HepG2 (cell line): Measurements from ENCODE around the gene PHF10. TPM values are rescaled to one million over a fixed set of nuclear protein-coding genes. Genes with fewer than 3 reads are reported as not detected.

Experiments used
- AHR ChIP-seq: IDR thresholded peaks from 2 replicates; pipeline ENCODE4 v1.6.1; 2018; ENCODE audit warnings: missing genetic modification reagents, missing compliant biosample characterization
- ATF7 ChIP-seq, 2 experiments: fragments of 450-650 bp in 1 of 2; sonication (generic) in 1 of 2; formaldehyde crosslinking in 1 of 2; IDR thresholded peaks; 2 replicates each; pipeline versions ENCODE4 v1.4.0 to v1.6.1; 2016 to 2020; ENCODE audit warnings: antibody characterized with exemption in 1 of 2, mild to moderate bottlenecking in 1 of 2, missing genetic modification reagents in 1 of 2
- CREB3 ChIP-seq: sonication (generic); formaldehyde crosslinking; IDR thresholded peaks from 2 replicates; pipeline ENCODE4 v1.5.0; 2020; ENCODE audit warnings: missing genetic modification reagents
- FIP1L1 ChIP-seq: fragments of 200-400 bp; formaldehyde crosslinking; IDR thresholded peaks from 2 replicates; pipeline ENCODE4 v1.6.1; 2018; ENCODE audit warnings: low read depth, mild to moderate bottlenecking, low read length, moderate library complexity, borderline replicate concordance; ENCODE audit not compliant: insufficient read depth
- HNF4A ChIP-seq: sonication (generic); formaldehyde crosslinking; IDR thresholded peaks from 2 replicates; pipeline ENCODE4 v1.4.0; 2020; ENCODE audit warnings: missing genetic modification reagents
- IRX3 ChIP-seq: sonication (generic); formaldehyde crosslinking; IDR thresholded peaks from 2 replicates; pipeline ENCODE4 v1.8.1; 2023; ENCODE audit warnings: mild to moderate bottlenecking, low read depth, missing genetic modification reagents, borderline replicate concordance
- MYNN ChIP-seq: sonication (generic); formaldehyde crosslinking; IDR thresholded peaks from 2 replicates; pipeline ENCODE4 v1.4.0; 2020; ENCODE audit warnings: mild to moderate bottlenecking, low read depth, missing genetic modification reagents
- NR2C2 ChIP-seq: sonication (generic); formaldehyde crosslinking; IDR thresholded peaks from 2 replicates; pipeline ENCODE4 v1.4.0; 2020; ENCODE audit warnings: missing genetic modification reagents, mild to moderate bottlenecking, moderate library complexity, borderline replicate concordance
- POLR2AphosphoS2 ChIP-seq: IDR thresholded peaks from 2 replicates; pipeline ENCODE4 v1.6.1; 2011; ENCODE audit warnings: low read depth, low read length, improper control_type of control experiment
- RBM22 ChIP-seq: fragments of 200-400 bp; formaldehyde crosslinking; optimal IDR thresholded peaks from 2 replicates; pipeline ENCODE3; 2017; ENCODE audit warnings: mild to moderate bottlenecking, low read length, moderate library complexity
- RFX5 ChIP-seq: IDR thresholded peaks from 2 replicates; pipeline ENCODE4 v1.6.1; 2011; ENCODE audit warnings: low read depth, low read length, improper control_type of control experiment
- SMC3 ChIP-seq: IDR thresholded peaks from 2 replicates; pipeline ENCODE4 v1.6.1; 2011; ENCODE audit warnings: low read length, improper control_type of control experiment
- SOX6 ChIP-seq, 2 experiments: fragments of 450-650 bp in 1 of 2; sonication (generic) in 1 of 2; formaldehyde crosslinking in 1 of 2; IDR thresholded peaks; 2 replicates each; pipeline versions ENCODE4 v1.4.0 to v1.6.1; 2017 to 2020; ENCODE audit warnings: antibody characterized with exemption in 1 of 2, mild to moderate bottlenecking in 1 of 2, missing genetic modification reagents in 1 of 2
- SUZ12 ChIP-seq: fragments of 150-350 bp; IDR thresholded peaks from 2 replicates; pipeline ENCODE4 v1.6.1; 2014; ENCODE audit warnings: low read depth, low read length
- TSC22D2 ChIP-seq: sonication (generic); formaldehyde crosslinking; IDR thresholded peaks from 2 replicates; pipeline ENCODE4 v1.5.1; 2020; ENCODE audit warnings: missing genetic modification reagents, mild to moderate bottlenecking, borderline replicate concordance
- ZC3H13 ChIP-seq: sonication (generic); formaldehyde crosslinking; IDR thresholded peaks from 2 replicates; pipeline ENCODE4 v1.8.1; 2023; ENCODE audit warnings: mild to moderate bottlenecking, missing genetic modification reagents, moderate library complexity
- ZNF253 ChIP-seq: sonication (generic); formaldehyde crosslinking; IDR thresholded peaks from 2 replicates; pipeline ENCODE4 v1.8.0; 2022; ENCODE audit warnings: mild to moderate bottlenecking, missing genetic modification reagents, borderline replicate concordance
- ZNF44 ChIP-seq: sonication (generic); formaldehyde crosslinking; IDR thresholded peaks from 2 replicates; pipeline ENCODE4 v1.5.1; 2020; ENCODE audit warnings: mild to moderate bottlenecking, missing genetic modification reagents
- ZNF816 ChIP-seq: sonication (generic); formaldehyde crosslinking; IDR thresholded peaks from 2 replicates; pipeline ENCODE4 v1.8.0; 2022; ENCODE audit warnings: missing genetic modification reagents, mild to moderate bottlenecking, borderline replicate concordance
- polyA plus RNA-seq, 8 experiments: library from polyadenylated mRNA; depleted of rRNA in 3 of 8; stranded (reverse) in 7 of 8; unstranded in 1 of 8; fragments of >200 nt; fragmentation: Illumina TruSeq in 4 of 8; extraction: Trizol in 4 of 8; gene quantifications; 2 replicates each; pipeline versions ENCODE4 v1.2.1 to v1.2.3, GENCODE V29; 2011 to 2016; ENCODE audit warnings: low read depth in 4 of 8, missing spikeins in 1 of 8, mixed read lengths in 1 of 8; ENCODE audit not compliant: insufficient read depth in 1 of 8
- total RNA-seq, 5 experiments: library from RNA; depleted of rRNA; stranded (reverse); fragments of >200 nt; fragmentation: Illumina TruSeq; extraction: Trizol; gene quantifications; 2 replicates each; pipeline ENCODE4 v1.2.3, GENCODE V29; 2016; ENCODE audit warnings: low read depth in 1 of 5
- TF ChIP-seq, protein P1 (sequence below): sonication (generic); formaldehyde crosslinking; conservative IDR thresholded peaks from 2 replicates; pipeline ENCODE4 v1.4.0; 2020; ENCODE audit warnings: missing genetic modification reagents
- TF ChIP-seq, protein P2 (sequence below): sonication (generic); formaldehyde crosslinking; IDR thresholded peaks from 2 replicates; pipeline ENCODE4 v1.8.0; 2022; ENCODE audit warnings: mild to moderate bottlenecking, missing genetic modification reagents, borderline replicate concordance
- TF ChIP-seq, protein P3 (sequence below): IDR thresholded peaks from 2 replicates; pipeline ENCODE4 v1.6.1; 2016; ENCODE audit warnings: missing compliant biosample characterization, missing genetic modification reagents, borderline replicate concordance

Gene PHF10
- total and polyA plus RNA-seq, 2 of the 13 experiments (the other 11 are each of a cell fraction or from before 2014, with no cell fraction given): 42.1 to 84.1 TPM

GRCh38 chr6:169722362-169723199 lies 1.7 kb downstream of the PHF10 start (continued):
- TF ChIP-seq, protein P1, sequence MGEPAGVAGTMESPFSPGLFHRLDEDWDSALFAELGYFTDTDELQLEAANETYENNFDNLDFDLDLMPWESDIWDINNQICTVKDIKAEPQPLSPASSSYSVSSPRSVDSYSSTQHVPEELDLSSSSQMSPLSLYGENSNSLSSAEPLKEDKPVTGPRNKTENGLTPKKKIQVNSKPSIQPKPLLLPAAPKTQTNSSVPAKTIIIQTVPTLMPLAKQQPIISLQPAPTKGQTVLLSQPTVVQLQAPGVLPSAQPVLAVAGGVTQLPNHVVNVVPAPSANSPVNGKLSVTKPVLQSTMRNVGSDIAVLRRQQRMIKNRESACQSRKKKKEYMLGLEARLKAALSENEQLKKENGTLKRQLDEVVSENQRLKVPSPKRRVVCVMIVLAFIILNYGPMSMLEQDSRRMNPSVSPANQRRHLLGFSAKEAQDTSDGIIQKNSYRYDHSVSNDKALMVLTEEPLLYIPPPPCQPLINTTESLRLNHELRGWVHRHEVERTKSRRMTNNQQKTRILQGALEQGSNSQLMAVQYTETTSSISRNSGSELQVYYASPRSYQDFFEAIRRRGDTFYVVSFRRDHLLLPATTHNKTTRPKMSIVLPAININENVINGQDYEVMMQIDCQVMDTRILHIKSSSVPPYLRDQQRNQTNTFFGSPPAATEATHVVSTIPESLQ: no peak
- TF ChIP-seq IRX3 (CRISPR knock-in tag): no peak
- no peak for TF ChIP-seq ATF7 (IDR thresholded peaks at IDR 0.05)
- no peak for TF ChIP-seq ATF7 (CRISPR knock-in tag; IDR thresholded peaks at IDR 0.05)
- TF ChIP-seq, protein P2, sequence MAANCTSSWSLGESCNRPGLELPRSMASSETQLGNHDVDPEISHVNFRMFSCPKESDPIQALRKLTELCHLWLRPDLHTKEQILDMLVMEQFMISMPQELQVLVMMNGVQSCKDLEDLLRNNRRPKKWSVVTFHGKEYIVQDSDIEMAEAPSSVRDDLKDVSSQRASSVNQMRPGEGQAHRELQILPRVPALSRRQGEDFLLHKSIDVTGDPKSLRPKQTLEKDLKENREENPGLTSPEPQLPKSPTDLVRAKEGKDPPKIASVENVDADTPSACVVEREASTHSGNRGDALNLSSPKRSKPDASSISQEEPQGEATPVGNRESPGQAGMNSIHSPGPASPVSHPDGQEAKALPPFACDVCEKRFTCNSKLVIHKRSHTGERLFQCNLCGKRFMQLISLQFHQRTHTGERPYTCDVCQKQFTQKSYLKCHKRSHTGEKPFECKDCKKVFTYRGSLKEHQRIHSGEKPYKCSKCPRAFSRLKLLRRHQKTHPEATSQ (CRISPR knock-in tag): no peak
- no peak for TF ChIP-seq SMC3
- peak; percentile 8; the same call in 1 of the 2 replicates for TF ChIP-seq HNF4A (CRISPR knock-in tag)
- no peak for TF ChIP-seq SOX6 (IDR thresholded peaks at IDR 0.05)
- TF ChIP-seq SOX6 (CRISPR knock-in tag; IDR thresholded peaks at IDR 0.05): peak; percentile 44; the same call in 1 of the 2 replicates
- TF ChIP-seq ZC3H13 (CRISPR knock-in tag): no peak
- no peak for TF ChIP-seq RBM22
- TF ChIP-seq, protein P3, sequence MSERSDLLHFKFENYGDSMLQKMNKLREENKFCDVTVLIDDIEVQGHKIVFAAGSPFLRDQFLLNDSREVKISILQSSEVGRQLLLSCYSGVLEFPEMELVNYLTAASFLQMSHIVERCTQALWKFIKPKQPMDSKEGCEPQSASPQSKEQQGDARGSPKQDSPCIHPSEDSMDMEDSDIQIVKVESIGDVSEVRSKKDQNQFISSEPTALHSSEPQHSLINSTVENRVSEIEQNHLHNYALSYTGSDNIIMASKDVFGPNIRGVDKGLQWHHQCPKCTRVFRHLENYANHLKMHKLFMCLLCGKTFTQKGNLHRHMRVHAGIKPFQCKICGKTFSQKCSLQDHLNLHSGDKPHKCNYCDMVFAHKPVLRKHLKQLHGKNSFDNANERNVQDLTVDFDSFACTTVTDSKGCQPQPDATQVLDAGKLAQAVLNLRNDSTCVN (CRISPR knock-in tag): no peak
- no peak; the same call in 1 of the 2 replicates for TF ChIP-seq AHR (CRISPR knock-in tag)
- no peak for TF ChIP-seq RFX5
- no peak for TF ChIP-seq TSC22D2 (CRISPR knock-in tag)
- TF ChIP-seq NR2C2 (CRISPR knock-in tag): no peak
- no peak for TF ChIP-seq POLR2AphosphoS2
- TF ChIP-seq ZNF253 (CRISPR knock-in tag): no peak
- no peak for TF ChIP-seq ZNF44 (CRISPR knock-in tag)
- TF ChIP-seq FIP1L1: no peak
- no peak for TF ChIP-seq MYNN (CRISPR knock-in tag)
- TF ChIP-seq SUZ12: no peak
- no peak for TF ChIP-seq CREB3 (CRISPR knock-in tag)
- no peak for TF ChIP-seq ZNF816 (CRISPR knock-in tag)
